Mucosa of descending colon (tissue), 3 donors: ENCODE data around the gene ETF1. TPM values are rescaled to one million over a fixed set of nuclear protein-coding genes. Genes with fewer than 3 reads are reported as not detected.

ENCODE experiments used
- ATAC-seq: fragments of 200-7000 bp; cut with Tn5 transposase; one replicate; pipeline ENCODE4 v1.9.1; 2020; ENCODE audit warnings: mild to moderate bottlenecking, moderate library complexity
- DNase-seq, 3 donors: peaks; one replicate each; pipeline ENCODE4 v3.0.0-alpha.2; 2020
- H3K36me3 ChIP-seq: fragments of 200-600 bp; one replicate; pipeline ENCODE4 v1.8.0; 2021; ENCODE audit warnings: low read depth, mild to moderate bottlenecking
- H3K4me1 ChIP-seq: fragments of 200-600 bp; one replicate; pipeline ENCODE4 v1.8.0; 2021; ENCODE audit warnings: low read depth, mild to moderate bottlenecking
- H3K4me3 ChIP-seq: fragments of 200-600 bp; one replicate; pipeline ENCODE4 v1.8.0; 2021; ENCODE audit warnings: mild to moderate bottlenecking
- H3K9me3 ChIP-seq: fragments of 200-600 bp; one replicate; pipeline ENCODE4 v1.8.0; 2021; ENCODE audit warnings: mild to moderate bottlenecking
- intact Hi-C, 2 donors: fragments of 100-400 bp; cut with DNase I in 1 of 2; cut with micrococcal nuclease in 1 of 2; formaldehyde crosslinking; loops; one replicate each; pipeline versions ENCODE4 v1.11.0 to v1.11.1; 2022; cut with DNase I, micrococcal nuclease
- total RNA-seq, 3 donors: library from RNA; stranded (reverse); fragmentation: NEBNext Ultra II Directional in 2 of 3; extraction: Animal tissue kit (Norgen Biotek cat#: 25700) in 2 of 3; gene quantifications; one replicate each; pipeline versions ENCODE4 v1.2.1 to v1.2.4, GENCODE V29; 2021 to 2023
- TF ChIP-seq, protein P1 (sequence below): fragments of 200-600 bp; IDR thresholded peaks from one replicate; pipeline ENCODE4 v1.8.0; 2022; ENCODE audit warnings: antibody characterized with exemption, mild to moderate bottlenecking
- donor health status: DM: no; HTN: no; CAD: no; lungs with moderate emphysema.
- donor health status: DM: no; HTN: no; CAD: no.
- donor health status: DM: no; HTN: yes; CAD: no.

Gene ETF1
- total RNA-seq, 3 donors from 2014 or later, result 66.5 to 114 (median 85.7) TPM

DNA sequence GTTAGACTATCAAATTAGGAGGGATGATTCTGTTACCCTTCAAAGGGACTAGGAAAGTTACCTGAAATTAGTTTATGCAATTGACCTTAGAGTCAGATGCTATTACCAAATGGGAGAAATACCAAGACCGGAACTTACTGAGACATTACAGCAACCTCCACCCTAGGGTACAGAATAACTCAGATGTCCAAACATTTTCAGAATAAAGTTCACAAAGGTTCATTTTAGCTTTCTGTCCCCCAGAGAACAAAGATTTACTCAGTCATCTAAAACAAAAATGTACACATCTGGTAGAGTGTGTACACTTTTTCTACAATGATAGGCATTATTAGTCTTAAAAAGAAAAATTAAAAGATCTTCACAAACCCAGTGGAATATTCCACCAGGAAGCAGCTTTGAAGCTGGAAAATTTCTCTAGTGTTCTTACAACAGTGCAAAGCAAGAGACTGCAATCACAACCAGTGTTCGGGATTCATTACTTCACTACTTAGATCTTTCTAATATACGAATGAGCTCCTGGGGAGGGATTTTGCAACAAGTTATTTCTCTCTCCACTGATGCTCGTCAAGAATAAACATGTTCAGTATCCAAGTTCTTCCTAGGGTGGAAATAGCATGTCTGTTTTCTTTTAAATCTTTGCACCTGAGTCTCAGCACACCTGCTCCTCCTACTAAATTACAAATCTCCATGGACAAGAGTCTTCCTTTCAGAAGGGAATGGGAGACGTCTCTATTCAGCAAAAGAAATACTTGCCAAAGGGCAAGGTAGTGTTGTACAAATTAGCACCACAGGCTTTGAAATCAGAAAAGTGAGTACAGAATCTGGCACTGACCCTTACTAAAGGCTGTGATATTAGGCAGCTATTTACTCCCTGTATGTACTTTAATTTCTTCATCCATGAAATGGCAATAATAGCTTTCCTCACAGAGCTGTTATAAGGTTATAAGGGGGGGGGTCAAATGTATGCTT is 8.8 kb downstream of the ETF1 start:
- TF ChIP-seq, protein P1, sequence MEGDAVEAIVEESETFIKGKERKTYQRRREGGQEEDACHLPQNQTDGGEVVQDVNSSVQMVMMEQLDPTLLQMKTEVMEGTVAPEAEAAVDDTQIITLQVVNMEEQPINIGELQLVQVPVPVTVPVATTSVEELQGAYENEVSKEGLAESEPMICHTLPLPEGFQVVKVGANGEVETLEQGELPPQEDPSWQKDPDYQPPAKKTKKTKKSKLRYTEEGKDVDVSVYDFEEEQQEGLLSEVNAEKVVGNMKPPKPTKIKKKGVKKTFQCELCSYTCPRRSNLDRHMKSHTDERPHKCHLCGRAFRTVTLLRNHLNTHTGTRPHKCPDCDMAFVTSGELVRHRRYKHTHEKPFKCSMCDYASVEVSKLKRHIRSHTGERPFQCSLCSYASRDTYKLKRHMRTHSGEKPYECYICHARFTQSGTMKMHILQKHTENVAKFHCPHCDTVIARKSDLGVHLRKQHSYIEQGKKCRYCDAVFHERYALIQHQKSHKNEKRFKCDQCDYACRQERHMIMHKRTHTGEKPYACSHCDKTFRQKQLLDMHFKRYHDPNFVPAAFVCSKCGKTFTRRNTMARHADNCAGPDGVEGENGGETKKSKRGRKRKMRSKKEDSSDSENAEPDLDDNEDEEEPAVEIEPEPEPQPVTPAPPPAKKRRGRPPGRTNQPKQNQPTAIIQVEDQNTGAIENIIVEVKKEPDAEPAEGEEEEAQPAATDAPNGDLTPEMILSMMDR, result no peak
- ATAC-seq, result no peak
- intact Hi-C loops, result no loop called here
- Histone ChIP-seq H3K9me3 (no peaks in the 10 kb centered on the region), H3K4me1 (peaks cover 2% of the 10 kb centered on the region), H3K36me3 (no peaks in the 10 kb centered on the region), H3K4me3 (no peak overlapping the region)
- DNase-seq, result no peak

DNA sequence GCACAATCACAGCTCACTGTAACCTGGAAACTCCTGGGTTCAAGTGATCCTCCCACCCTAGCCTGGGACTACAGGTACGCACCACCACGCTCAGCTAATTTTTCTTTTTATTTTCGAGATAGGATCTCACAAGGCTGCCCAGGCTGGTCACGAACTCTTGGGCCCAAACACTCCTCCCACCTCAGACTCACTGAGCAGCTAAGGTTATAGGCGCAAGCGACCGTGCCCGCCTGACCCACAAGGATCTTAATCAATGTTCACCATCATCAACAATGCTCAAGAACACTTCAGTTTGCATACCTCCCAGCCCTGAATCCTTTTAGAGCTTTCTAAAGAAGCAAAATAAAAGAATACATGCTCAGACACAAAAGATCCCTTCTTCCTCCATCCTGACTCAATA is 13.2 kb downstream of the ETF1 start:
- H3K4me1 ChIP-seq, result no peaks in the 10 kb centered on the region
- H3K4me3 ChIP-seq, result no peak overlapping the region
- H3K9me3 ChIP-seq, result no peaks in the 10 kb centered on the region
- no peak for ATAC-seq
- DNase-seq, result no peak
- intact Hi-C loops, result no loop called here
- TF ChIP-seq, protein P1, result no peak
- H3K36me3 ChIP-seq, result no peaks in the 10 kb centered on the region

DNA sequence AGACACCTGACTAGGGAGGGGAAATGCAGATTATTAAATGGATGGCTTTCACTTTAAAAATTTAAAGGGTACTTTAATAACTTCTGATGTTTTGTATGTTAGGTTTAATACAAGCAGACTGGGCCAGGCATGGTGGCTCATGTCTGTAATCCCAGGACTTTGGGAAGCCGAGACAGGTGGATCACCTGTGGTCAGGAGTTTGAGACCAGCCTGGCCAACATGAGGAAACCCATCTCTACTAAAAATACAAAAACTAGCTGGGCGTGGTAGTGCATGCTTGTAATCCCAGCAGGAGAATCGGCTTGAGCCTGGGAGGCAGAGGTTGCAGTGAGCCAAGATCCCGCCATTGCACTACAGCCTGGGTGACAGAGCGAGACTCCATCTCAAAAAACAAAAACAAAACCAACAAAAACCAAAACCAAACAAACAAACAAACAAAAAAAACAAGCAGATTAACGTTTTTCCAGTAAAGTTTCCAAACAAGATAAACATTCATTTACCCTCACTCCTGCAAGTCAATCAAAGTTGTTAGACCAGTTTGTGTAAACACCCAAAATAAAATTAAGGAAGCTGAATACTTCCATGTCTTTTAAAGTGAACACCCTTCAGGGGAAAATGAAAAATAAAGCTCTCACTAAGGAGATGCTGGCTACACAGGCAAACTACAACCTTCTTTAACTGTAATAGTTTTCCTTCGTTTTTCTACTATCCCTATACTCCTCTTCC is 14.1 kb downstream of the ETF1 start:
- TF ChIP-seq, protein P1, result no peak
- Histone ChIP-seq H3K4me3 (no peak overlapping the region), H3K9me3 (no peaks in the 10 kb centered on the region), H3K36me3 (no peaks in the 10 kb centered on the region), H3K4me1 (no peaks in the 10 kb centered on the region)
- no peak for ATAC-seq
- DNase-seq, result no peak
- intact Hi-C loops, result no loop called here

DNA sequence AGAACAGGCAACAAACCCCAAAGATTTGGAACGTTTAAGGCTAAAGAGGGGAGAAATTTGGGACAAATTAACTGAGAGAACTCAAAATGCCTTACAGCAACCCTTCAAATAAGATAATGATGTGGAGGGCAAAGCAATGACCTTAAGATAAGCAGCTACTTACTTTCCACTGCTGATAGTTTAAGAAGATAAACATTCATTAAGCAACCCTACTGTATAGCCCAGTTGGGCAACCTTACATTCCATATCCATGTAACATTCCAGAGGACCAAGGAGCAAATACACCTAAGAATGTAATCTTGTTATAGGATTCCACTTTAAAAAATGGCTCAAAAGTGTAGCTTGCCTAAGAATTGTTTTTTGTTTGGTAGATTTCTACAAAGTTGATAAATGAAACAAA is 14.8 kb downstream of the ETF1 start:
- intact Hi-C loops, result no loop called here
- H3K4me3 ChIP-seq, result no peak overlapping the region
- H3K4me1 ChIP-seq, result no peaks in the 10 kb centered on the region
- DNase-seq (no peak), ATAC-seq (no peak)
- H3K9me3 ChIP-seq, result no peaks in the 10 kb centered on the region
- TF ChIP-seq, protein P1, result no peak
- no peaks in the 10 kb centered on the region for H3K36me3 ChIP-seq

- H3K9me3 ChIP-seq, result no peaks in the 10 kb centered on the region
- ATAC-seq (no peak), DNase-seq (no peak)
- TF ChIP-seq, protein P1, result no peak
- no peaks in the 10 kb centered on the region for H3K4me1 ChIP-seq
- intact Hi-C loops, result no loop called here
- no peak overlapping the region for H3K4me3 ChIP-seq
- no peaks in the 10 kb centered on the region for H3K36me3 ChIP-seq
Measured at GRCh38 chr5:138527170-138527569, 15.9 kb downstream of the ETF1 start.
